ENCODE measurements around the gene PRPH.

DNA sequence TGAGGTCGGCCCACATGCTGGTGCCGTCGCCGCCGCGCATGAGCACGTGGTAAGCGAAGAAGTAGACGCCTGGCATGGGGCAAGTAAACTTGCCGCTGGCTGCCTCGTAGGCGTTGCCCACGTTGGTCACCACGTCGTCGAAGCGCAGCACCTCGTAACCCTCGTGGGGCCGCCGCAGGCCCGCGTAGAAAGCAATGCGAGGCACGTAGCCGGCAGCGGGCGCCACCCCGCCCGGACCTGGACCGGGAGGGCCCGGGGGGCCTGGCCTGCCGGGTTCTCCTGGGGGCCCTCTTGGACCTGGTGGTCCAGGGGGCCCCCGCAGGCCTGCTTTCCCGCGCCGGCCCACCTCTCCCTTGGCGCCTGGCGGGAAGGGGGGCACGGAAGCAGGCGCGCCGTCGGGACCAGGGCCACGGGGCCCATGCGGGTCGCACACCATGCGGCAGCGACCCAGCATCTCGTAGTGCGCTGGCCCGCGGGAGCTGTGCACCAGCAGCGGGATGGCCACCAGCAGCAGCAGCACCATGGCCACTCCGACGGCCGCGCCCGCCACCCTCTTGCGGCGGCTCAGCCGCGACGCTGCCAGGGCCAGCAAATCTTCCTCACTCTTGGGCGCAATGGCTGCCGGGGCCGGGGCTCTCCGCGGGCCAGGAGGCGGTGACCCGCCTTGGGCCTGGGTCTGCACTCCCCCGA lies 41.2 kb downstream of the PRPH start:
- TF ChIP-seq POLR2A (IDR thresholded peaks at IDR 0.05; ENCODE audit: low read depth, low read length) (no peak), POLR2AphosphoS5 (IDR thresholded peaks at IDR 0.05; ENCODE audit: low read depth, low read length) (no peak), TAF1 (IDR thresholded peaks at IDR 0.05; ENCODE audit: borderline replicate concordance, low read depth, low read length) (no peak)
